ENCODE measurements around the gene RPLP1. TPM values are rescaled to one million over a fixed set of nuclear protein-coding genes. Genes with fewer than 3 reads are reported as not detected.

RPLP1 gene
- total RNA-seq, 1 experiment from 2014 or later = 1,651 TPM

- DNase-seq = no peak
- H3K9me3 ChIP-seq (ENCODE audit: insufficient read depth, low read depth) = no peaks in the 10 kb centered on the region
- CTCF ChIA-PET = interaction anchor here (0.6 kb wide), 1 partner anchor 275 kb away, joined by 5 read pairs; no protein-coding TSS in a partner anchor
- H3K27me3 ChIP-seq (ENCODE audit: insufficient read depth, low read depth) = no peaks in the 10 kb centered on the region
- TF ChIP-seq CTCF (conservative IDR thresholded peaks at IDR 0.05) (no peak), EZH2 (IDR thresholded peaks at IDR 0.05; ENCODE audit: low read depth) (no peak)
- no peak overlapping the region for H2AFZ ChIP-seq
- H3K79me2 ChIP-seq (ENCODE audit: low read depth) = peaks cover 2% of the 10 kb centered on the region
- no peaks in the 10 kb centered on the region for H4K20me1 ChIP-seq (ENCODE audit: insufficient read depth)
- H3K4me1 ChIP-seq (replicated peaks; ENCODE audit: insufficient read depth) = peaks cover 24% of the 10 kb centered on the region
- no peaks in the 10 kb centered on the region for H3K36me3 ChIP-seq (ENCODE audit: low read depth)
- peaks cover 7% of the 10 kb centered on the region; the same call in 1 of the 2 replicates for H3F3A ChIP-seq (ENCODE audit: insufficient read depth, low read depth)
- POLR2A ChIA-PET (ENCODE audit: unreplicated experiment) = interaction anchor here (0.8 kb wide), 1 partner anchor 828 kb away, joined by 3 read pairs; no protein-coding TSS in a partner anchor
- H3K9me2 ChIP-seq (ENCODE audit: insufficient read depth) = no peaks in the 10 kb centered on the region
- no peak overlapping the region for H3K4me3 ChIP-seq
- no peak overlapping the region for H3K4me2 ChIP-seq
- BruUV-seq (replicated peaks) = no TSS peak
- H3K27ac ChIP-seq = no peak overlapping the region
- intact Hi-C loops (cut with micrococcal nuclease; ENCODE audit: unreplicated experiment) = no loop called here
Measured at GRCh38 chr15:69407719-69408400, 44.8 kb upstream of the RPLP1 start.

GRCh38 chr15:69408841-69409240 lies 43.8 kb upstream of the RPLP1 start:
- Histone ChIP-seq H3K36me3 (ENCODE audit: low read depth) (no peaks in the 10 kb centered on the region), H3F3A (ENCODE audit: insufficient read depth, low read depth) (peaks cover 7% of the 10 kb centered on the region; the same call in 1 of the 2 replicates), H3K79me2 (ENCODE audit: low read depth) (peaks cover 11% of the 10 kb centered on the region), H3K27me3 (ENCODE audit: insufficient read depth, low read depth) (no peaks in the 10 kb centered on the region), H3K27ac (no peak overlapping the region), H3K4me1 (replicated peaks; ENCODE audit: insufficient read depth) (peaks cover 33% of the 10 kb centered on the region), H3K4me3 (no peak overlapping the region), H2AFZ (no peak overlapping the region), H4K20me1 (ENCODE audit: insufficient read depth) (no peaks in the 10 kb centered on the region), H3K4me2 (no peak overlapping the region), H3K9me2 (ENCODE audit: insufficient read depth) (no peaks in the 10 kb centered on the region), H3K9me3 (ENCODE audit: insufficient read depth, low read depth) (no peaks in the 10 kb centered on the region)
- CTCF ChIA-PET = no interaction called here
- no peak for DNase-seq
- POLR2A ChIA-PET (ENCODE audit: unreplicated experiment) = no interaction called here
- TF ChIP-seq EZH2 (IDR thresholded peaks at IDR 0.05; ENCODE audit: low read depth) (no peak), CTCF (conservative IDR thresholded peaks at IDR 0.05) (no peak)
- BruUV-seq (replicated peaks) = no TSS peak
- intact Hi-C loops (cut with micrococcal nuclease; ENCODE audit: unreplicated experiment) = no loop called here

GRCh38 chr15:69410248-69410874 lies 42.3 kb upstream of the RPLP1 start:
- Histone ChIP-seq H3K4me1 (replicated peaks; ENCODE audit: insufficient read depth) (peaks cover 35% of the 10 kb centered on the region), H2AFZ (no peak overlapping the region), H3K9me2 (ENCODE audit: insufficient read depth) (no peaks in the 10 kb centered on the region), H3K4me2 (no peak overlapping the region), H3K9me3 (ENCODE audit: insufficient read depth, low read depth) (no peaks in the 10 kb centered on the region), H3F3A (ENCODE audit: insufficient read depth, low read depth) (peaks cover 7% of the 10 kb centered on the region; the same call in 1 of the 2 replicates), H3K27ac (no peak overlapping the region), H3K79me2 (ENCODE audit: low read depth) (peaks cover 20% of the 10 kb centered on the region), H3K4me3 (no peak overlapping the region), H4K20me1 (ENCODE audit: insufficient read depth) (no peaks in the 10 kb centered on the region), H3K27me3 (ENCODE audit: insufficient read depth, low read depth) (no peaks in the 10 kb centered on the region), H3K36me3 (ENCODE audit: low read depth) (no peaks in the 10 kb centered on the region)
- ChIA-PET CTCF (interaction anchor here (0.6 kb wide), 2 partner anchors 16 to 1066 kb away, joined by 3 to 4 read pairs; no protein-coding TSS in a partner anchor), POLR2A (ENCODE audit: unreplicated experiment) (interaction anchor here (0.5 kb wide), 1 partner anchor 163 kb away, joined by 5 read pairs; no protein-coding TSS in a partner anchor)
- intact Hi-C loops (cut with micrococcal nuclease; ENCODE audit: unreplicated experiment) = loop anchor here (1.0 to 5.0 kb wide), 3 partner anchors 42 to 351 kb away; partner anchors contain the start of genes GLCE and RPLP1
- BruUV-seq (replicated peaks) = no TSS peak
- TF ChIP-seq CTCF (conservative IDR thresholded peaks at IDR 0.05) (peak; percentile 56; the same call in 1 of the 2 replicates), EZH2 (IDR thresholded peaks at IDR 0.05; ENCODE audit: low read depth) (no peak)
- DNase-seq = peak; percentile 62 to 71
